NCI-H1092 (cell line): Measurements from ENCODE around the gene SLC9A3.

Source experiments
- DNase-seq: peaks from one replicate; lab custom pipeline; 2025; lab: John Stamatoyannopoulos, UW

SLC9A3 gene

GRCh38 chr5:458547-459353, 65.5 kb downstream of the SLC9A3 start:
- DNase-seq, result no peak

- no peak for DNase-seq
Observed at GRCh38 chr5:457195-457961, 66.9 kb downstream of the SLC9A3 start.

GRCh38 chr5:456351-457194, 67.7 kb downstream of the SLC9A3 start:
- DNase-seq, result no peak

GRCh38 chr5:455806-456205, 68.4 kb downstream of the SLC9A3 start:
- DNase-seq, result no peak

GRCh38 chr5:454936-455335, 69.3 kb downstream of the SLC9A3 start:
- no peak for DNase-seq

- no peak for DNase-seq
Observed at GRCh38 chr5:453725-454481, 70.3 kb downstream of the SLC9A3 start.

GRCh38 chr5:452978-453710, 71.1 kb downstream of the SLC9A3 start:
- DNase-seq, result no peak

GRCh38 chr5:451587-452458, 72.4 kb downstream of the SLC9A3 start:
- no peak for DNase-seq

- no peak for DNase-seq
Observed at GRCh38 chr5:449151-449550, 75.1 kb downstream of the SLC9A3 start.

- DNase-seq, result no peak
Observed at GRCh38 chr5:448766-449090, 75.5 kb downstream of the SLC9A3 start.

- DNase-seq, result no peak
Observed at GRCh38 chr5:448061-448765, 76.0 kb downstream of the SLC9A3 start.

GRCh38 chr5:447501-447900, 76.7 kb downstream of the SLC9A3 start:
- no peak for DNase-seq

GRCh38 chr5:446883-447263, 77.4 kb downstream of the SLC9A3 start:
- no peak for DNase-seq

GRCh38 chr5:446066-446882, 78.0 kb downstream of the SLC9A3 start:
- DNase-seq, result no peak

- DNase-seq, result no peak
Observed at GRCh38 chr5:445591-445990, 78.7 kb downstream of the SLC9A3 start.

GRCh38 chr5:444226-444625, 80.0 kb downstream of the SLC9A3 start:
- DNase-seq, result no peak

GRCh38 chr5:443239-444151, 80.8 kb downstream of the SLC9A3 start:
- DNase-seq, result no peak
